Neural progenitor cell (in vitro differentiated cells): ENCODE results near the gene ENTPD2.

ENCODE experiments used
- CTCF ChIP-seq: fragments of 200-600 bp; sonication (generic); IDR thresholded peaks from 2 replicates; pipeline ENCODE4 v1.5.1; 2017; ENCODE audit warnings: antibody characterized with exemption, mild to moderate bottlenecking
- EZH2 ChIP-seq: fragments of 200-600 bp; sonication (generic); IDR thresholded peaks from 2 replicates; pipeline ENCODE4 v1.6.1; 2017; ENCODE audit warnings: antibody characterized with exemption, mild to moderate bottlenecking, moderate library complexity

- TF ChIP-seq CTCF (no peak), EZH2 (no peak)
Observed at GRCh38 chr9:137006116-137007003, 47.5 kb downstream of the ENTPD2 start.
